ENCODE data around the gene MINK1.

Gene MINK1

GRCh38 chr17:4812690-4813089 lies 20.4 kb upstream of the MINK1 start:
- H3K27ac ChIP-seq: no peak overlapping the region
- TF ChIP-seq, protein P1, sequence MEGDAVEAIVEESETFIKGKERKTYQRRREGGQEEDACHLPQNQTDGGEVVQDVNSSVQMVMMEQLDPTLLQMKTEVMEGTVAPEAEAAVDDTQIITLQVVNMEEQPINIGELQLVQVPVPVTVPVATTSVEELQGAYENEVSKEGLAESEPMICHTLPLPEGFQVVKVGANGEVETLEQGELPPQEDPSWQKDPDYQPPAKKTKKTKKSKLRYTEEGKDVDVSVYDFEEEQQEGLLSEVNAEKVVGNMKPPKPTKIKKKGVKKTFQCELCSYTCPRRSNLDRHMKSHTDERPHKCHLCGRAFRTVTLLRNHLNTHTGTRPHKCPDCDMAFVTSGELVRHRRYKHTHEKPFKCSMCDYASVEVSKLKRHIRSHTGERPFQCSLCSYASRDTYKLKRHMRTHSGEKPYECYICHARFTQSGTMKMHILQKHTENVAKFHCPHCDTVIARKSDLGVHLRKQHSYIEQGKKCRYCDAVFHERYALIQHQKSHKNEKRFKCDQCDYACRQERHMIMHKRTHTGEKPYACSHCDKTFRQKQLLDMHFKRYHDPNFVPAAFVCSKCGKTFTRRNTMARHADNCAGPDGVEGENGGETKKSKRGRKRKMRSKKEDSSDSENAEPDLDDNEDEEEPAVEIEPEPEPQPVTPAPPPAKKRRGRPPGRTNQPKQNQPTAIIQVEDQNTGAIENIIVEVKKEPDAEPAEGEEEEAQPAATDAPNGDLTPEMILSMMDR (IDR thresholded peaks at IDR 0.05): no peak
- TF ChIP-seq ZFX (IDR thresholded peaks at IDR 0.05; ENCODE audit: borderline replicate concordance): no peak

GRCh38 chr17:4815043-4815675 lies 18.0 kb upstream of the MINK1 start:
- TF ChIP-seq, protein P1 (IDR thresholded peaks at IDR 0.05): no peak
- TF ChIP-seq ZFX (IDR thresholded peaks at IDR 0.05; ENCODE audit: borderline replicate concordance): no peak
- no peak overlapping the region for H3K27ac ChIP-seq

- TF ChIP-seq, protein P1 (IDR thresholded peaks at IDR 0.05): no peak
- TF ChIP-seq ZFX (IDR thresholded peaks at IDR 0.05; ENCODE audit: borderline replicate concordance): no peak
- no peak overlapping the region for H3K27ac ChIP-seq
These were observed 16.3 kb upstream of the MINK1 start for GRCh38 chr17:4816826-4817225.

GRCh38 chr17:4818276-4818675 lies 14.9 kb upstream of the MINK1 start:
- H3K27ac ChIP-seq: no peak overlapping the region
- TF ChIP-seq, protein P1 (IDR thresholded peaks at IDR 0.05): no peak
- TF ChIP-seq ZFX (IDR thresholded peaks at IDR 0.05; ENCODE audit: borderline replicate concordance): no peak

- H3K27ac ChIP-seq: no peak overlapping the region
- TF ChIP-seq, protein P1 (IDR thresholded peaks at IDR 0.05): no peak
- no peak for TF ChIP-seq ZFX (IDR thresholded peaks at IDR 0.05; ENCODE audit: borderline replicate concordance)
These were observed 10.3 kb upstream of the MINK1 start for GRCh38 chr17:4822835-4823234.

- H3K27ac ChIP-seq: no peak overlapping the region
- TF ChIP-seq, protein P1 (IDR thresholded peaks at IDR 0.05): no peak
- TF ChIP-seq ZFX (IDR thresholded peaks at IDR 0.05; ENCODE audit: borderline replicate concordance): no peak
These were observed 9.6 kb upstream of the MINK1 start for GRCh38 chr17:4823373-4824089.

- no peak overlapping the region for H3K27ac ChIP-seq
These were observed 5.7 kb upstream of the MINK1 start for GRCh38 chr17:4827399-4827798.

GRCh38 chr17:4832829-4833177 lies 337 bp upstream of the MINK1 start:
- peak overlapping the region; percentile 79 for H3K27ac ChIP-seq

More at GRCh38 chr17:4827399-4827798, 5.7 kb upstream of the MINK1 start:
- TF ChIP-seq, protein P1 (IDR thresholded peaks at IDR 0.05): no peak
- no peak for TF ChIP-seq ZFX (IDR thresholded peaks at IDR 0.05; ENCODE audit: borderline replicate concordance)

All from 22Rv1 (cell line).